GM19099 (cell line): ENCODE measurements around the gene AADACL3.

Source experiments
- POLR2A ChIP-seq: IDR thresholded peaks from 3 replicates; pipeline ENCODE4 v1.6.1; 2011; ENCODE audit warnings: low read depth; ENCODE audit not compliant: insufficient read length; ENCODE audit errors: extremely low read depth

Gene AADACL3

DNA sequence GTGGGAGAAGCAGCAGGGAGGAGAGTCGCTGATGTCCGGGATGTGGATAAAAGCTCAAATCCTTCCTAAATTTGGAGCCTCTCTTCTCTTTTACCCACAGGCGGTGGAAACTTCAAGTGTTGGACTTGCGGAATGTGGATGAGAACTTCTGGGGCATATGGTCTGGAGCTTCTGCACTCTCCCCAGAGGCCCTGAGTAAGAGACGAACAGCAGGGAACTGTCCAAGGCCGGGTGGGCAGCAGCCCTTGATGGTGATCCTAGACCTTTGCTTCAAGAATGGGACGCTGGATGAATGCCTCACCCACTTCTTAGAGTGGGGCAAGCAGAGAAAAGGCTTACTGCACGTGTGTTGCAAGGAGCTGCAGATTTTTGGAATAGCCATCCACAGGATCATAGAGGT lies 59.5 kb downstream of the AADACL3 start:
- no peak for TF ChIP-seq POLR2A

- TF ChIP-seq POLR2A = no peak
Measured at GRCh38 chr1:12776801-12777557, 61.1 kb downstream of the AADACL3 start.
